ENCODE results near the gene EFNB1. TPM values are rescaled to one million over a fixed set of nuclear protein-coding genes. Genes with fewer than 3 reads are reported as not detected.
A peak's percentile ranks its signal among the peaks of the same experiment; 100 is the strongest.

EFNB1 gene
- total RNA-seq, 1 experiment from 2014 or later, result 7.0 TPM

DNA sequence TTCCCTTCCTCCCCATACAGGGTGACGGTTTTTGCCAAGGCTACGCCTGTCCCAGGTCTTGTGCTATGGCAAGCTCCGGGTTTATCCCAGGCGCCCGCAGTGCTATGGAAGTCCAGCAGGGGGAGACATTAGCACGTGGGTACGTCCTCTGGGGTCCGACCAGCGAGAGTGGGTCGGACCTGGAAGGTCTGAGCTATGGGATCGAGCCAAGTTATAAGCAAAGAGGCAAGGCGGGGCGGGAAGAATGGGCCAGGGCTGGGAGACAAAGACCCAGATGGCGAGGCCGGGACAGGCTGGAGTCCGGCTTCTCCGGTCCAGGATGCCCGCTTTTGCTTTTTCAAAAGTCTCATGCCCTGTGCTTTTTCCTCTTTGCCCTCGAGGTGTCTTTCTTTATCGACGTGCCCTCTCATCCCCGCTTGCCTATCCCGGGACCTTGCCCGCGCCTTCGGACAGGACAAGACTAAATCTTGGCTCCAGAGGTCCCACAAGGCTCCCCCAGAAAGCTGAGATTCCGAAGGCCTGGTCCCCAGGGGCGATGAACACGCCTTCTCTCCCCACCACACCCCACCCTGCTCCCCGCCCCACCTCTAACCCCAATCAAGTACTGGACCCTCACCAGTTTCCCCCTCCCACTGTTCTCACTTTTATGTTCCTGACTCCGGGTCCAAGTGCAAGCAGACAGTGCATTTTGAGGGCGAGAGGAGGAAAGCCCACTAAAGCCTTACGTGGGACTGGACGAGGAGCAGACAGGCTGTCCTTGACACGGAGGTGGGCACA is 785 bp upstream of the EFNB1 start:
- Histone ChIP-seq H3K9me3 (no peaks in the 10 kb centered on the region), H3K36me3 (ENCODE audit: control insufficient read depth, insufficient read depth, low read length) (no peaks in the 10 kb centered on the region), H3K4me3 (ENCODE audit: low read depth, low read length) (peak overlapping the region; percentile 37), H3K4me1 (no peaks in the 10 kb centered on the region), H3K27me3 (replicated peaks; ENCODE audit: control insufficient read depth, insufficient read depth, low read length) (no peaks in the 10 kb centered on the region)
- H3K27ac Mint-ChIP-seq (ENCODE audit: unreplicated experiment), result no peak overlapping the region
- DNase-seq, result peak; percentile 77 to 81
- ChIA-PET CTCF (interaction anchor here (0.7 to 2.5 kb wide), 21 partner anchors 9 to 560 kb away, joined by 3 to 31 read pairs (median 3); no protein-coding TSS in a partner anchor), POLR2A (interaction anchor here (0.6 to 1.4 kb wide), 10 partner anchors 14 to 822 kb away, joined by 3 to 6 read pairs (median 4); partner anchors contain the start of gene PJA1)
- no peaks in the 10 kb centered on the region for H3K27me3 Mint-ChIP-seq (ENCODE audit: insufficient read depth, unreplicated experiment)
- peak overlapping the region; percentile 83 for H3K4me3 Mint-ChIP-seq (ENCODE audit: unreplicated experiment)
- TSS peak; percentile 84 for BruUV-seq (replicated peaks)
- peak; percentile 68 to 77 for TF ChIP-seq CTCF (IDR thresholded peaks at IDR 0.05; ENCODE audit: insufficient read depth in 1 of 2, low read depth in 1 of 2, low read length in 1 of 2, severe bottlenecking in 1 of 2, unreplicated experiment in 1 of 2)
- H3K9me3 Mint-ChIP-seq (ENCODE audit: unreplicated experiment), result no peaks in the 10 kb centered on the region
- H3K4me1 Mint-ChIP-seq (ENCODE audit: low read depth, unreplicated experiment), result no peaks in the 10 kb centered on the region
- H3K36me3 Mint-ChIP-seq (ENCODE audit: insufficient read depth, unreplicated experiment), result no peaks in the 10 kb centered on the region
- intact Hi-C loops (cut with micrococcal nuclease; ENCODE audit: unreplicated experiment), result loop anchor here (1.0 to 5.0 kb wide), 7 partner anchors 69 to 559 kb away; no protein-coding TSS in a partner anchor

GRCh38 chrX:68829582-68830418 is 979 bp downstream of the EFNB1 start:
- intact Hi-C loops (cut with micrococcal nuclease; ENCODE audit: unreplicated experiment), result loop anchor here (5.0 kb wide), 2 partner anchors 68 to 328 kb away; no protein-coding TSS in a partner anchor
- Histone ChIP-seq H3K4me1 (no peaks in the 10 kb centered on the region), H3K27me3 (replicated peaks; ENCODE audit: control insufficient read depth, insufficient read depth, low read length) (no peaks in the 10 kb centered on the region), H3K9me3 (no peaks in the 10 kb centered on the region), H3K36me3 (ENCODE audit: control insufficient read depth, insufficient read depth, low read length) (no peaks in the 10 kb centered on the region), H3K4me3 (ENCODE audit: low read depth, low read length) (peak overlapping the region; percentile 70)
- Mint-ChIP-seq H3K27ac (ENCODE audit: unreplicated experiment) (no peak overlapping the region), H3K36me3 (ENCODE audit: insufficient read depth, unreplicated experiment) (no peaks in the 10 kb centered on the region), H3K4me1 (ENCODE audit: low read depth, unreplicated experiment) (no peaks in the 10 kb centered on the region), H3K27me3 (ENCODE audit: insufficient read depth, unreplicated experiment) (no peaks in the 10 kb centered on the region), H3K4me3 (ENCODE audit: unreplicated experiment) (peak overlapping the region; percentile 83), H3K9me3 (ENCODE audit: unreplicated experiment) (no peaks in the 10 kb centered on the region)
- TF ChIP-seq CTCF (IDR thresholded peaks at IDR 0.05; ENCODE audit: insufficient read depth in 1 of 2, low read depth in 1 of 2, low read length in 1 of 2, severe bottlenecking in 1 of 2, unreplicated experiment in 1 of 2), result no peak
- no peak for DNase-seq
- CTCF ChIA-PET, result interaction anchor here (1.1 to 2.5 kb wide), 5 partner anchors 64 to 557 kb away, joined by 3 to 31 read pairs (median 5); no protein-coding TSS in a partner anchor
- POLR2A ChIA-PET, result interaction anchor here (0.6 kb wide), 1 partner anchor 394 kb away, joined by 4 read pairs; no protein-coding TSS in a partner anchor
- no TSS peak for BruUV-seq (replicated peaks)

All from Caco-2 (cell line).